Fibroblast of skin of left quadriceps (primary cell): ENCODE data around the gene ATP9A.
"Not testable (repeated sequence)": the region's sequence is repeated elsewhere in the genome, so short reads cannot be mapped to it uniquely, and the experiment has no call there.

Experiments used
- DNase-seq, 2 experiments: peaks; one replicate each; pipeline ENCODE4 v3.0.0-alpha.2; 2013; ENCODE audit warnings: low read depth in 2 of 2

Gene ATP9A

GRCh38 chr20:51696304-51697071 lies 71.7 kb downstream of the ATP9A start:
- no peak for DNase-seq

- peak; percentile 57 to 67 for DNase-seq
These were observed 72.5 kb downstream of the ATP9A start for GRCh38 chr20:51695574-51696303.

GRCh38 chr20:51692806-51693400 lies 75.3 kb downstream of the ATP9A start:
- no peak for DNase-seq

GRCh38 chr20:51691703-51692102 lies 76.5 kb downstream of the ATP9A start:
- DNase-seq: no peak

- no peak for DNase-seq
These were observed 79.5 kb downstream of the ATP9A start for GRCh38 chr20:51688600-51689244.

GRCh38 chr20:51687630-51688029 lies 80.6 kb downstream of the ATP9A start:
- DNase-seq: no peak

- peak; percentile 22 to 32 for DNase-seq
These were observed 81.1 kb downstream of the ATP9A start for GRCh38 chr20:51687108-51687507.

GRCh38 chr20:51685494-51685893 lies 82.7 kb downstream of the ATP9A start:
- DNase-seq: not testable (repeated sequence)

GRCh38 chr20:51680067-51680749 lies 88.0 kb downstream of the ATP9A start:
- no peak for DNase-seq

GRCh38 chr20:51679254-51679921 lies 88.8 kb downstream of the ATP9A start:
- DNase-seq: no peak

- DNase-seq: no peak
These were observed 90.0 kb downstream of the ATP9A start for GRCh38 chr20:51678026-51678697.

GRCh38 chr20:51668947-51669346 lies 99.2 kb downstream of the ATP9A start:
- no peak for DNase-seq

GRCh38 chr20:51668515-51668914 lies 99.7 kb downstream of the ATP9A start:
- no peak for DNase-seq

- DNase-seq: no peak
These were observed 100.7 kb downstream of the ATP9A start for GRCh38 chr20:51667491-51667890.

- no peak for DNase-seq
These were observed 101.2 kb downstream of the ATP9A start for GRCh38 chr20:51667002-51667408.

- DNase-seq: no peak
These were observed 102.1 kb downstream of the ATP9A start for GRCh38 chr20:51666126-51666525.

GRCh38 chr20:51665543-51666118 lies 102.6 kb downstream of the ATP9A start:
- DNase-seq: no peak

- DNase-seq: peak in 1 of 2 experiments; percentile 32
These were observed 106.5 kb downstream of the ATP9A start for GRCh38 chr20:51661609-51662178.

GRCh38 chr20:51660672-51661608 lies 107.2 kb downstream of the ATP9A start:
- DNase-seq: peak; percentile 94 to 95
